ENCODE data around the gene SCARB1.

- TF ChIP-seq CTCF (IDR thresholded peaks at IDR 0.05) (no peak), POLR2A (IDR thresholded peaks at IDR 0.05) (no peak)
Observed at GRCh38 chr12:124797321-124797720, 66.3 kb downstream of the SCARB1 start.

Measured in right lobe of liver (tissue), 4 donors.